Inflammatory macrophage treated with lipopolysaccharide for 1 hour (primary cell): ENCODE data around the gene ZDHHC6.
A peak's percentile ranks its signal among the peaks of the same experiment; 100 is the strongest.
"Not testable (repeated sequence)": the region's sequence is repeated elsewhere in the genome, so short reads cannot be mapped to it uniquely, and the experiment has no call there.

Source experiments
- DNase-seq, 2 donors: peaks; one replicate each; pipeline ENCODE4 v3.0.0-alpha.2; 2020 to 2022

The ZDHHC6 gene

GRCh38 chr10:112388548-112388947 is 58.2 kb downstream of the ZDHHC6 start:
- no peak for DNase-seq

- not testable (repeated sequence) for DNase-seq
These were observed 58.7 kb downstream of the ZDHHC6 start for GRCh38 chr10:112388056-112388455.

- DNase-seq: no peak
These were observed 61.5 kb downstream of the ZDHHC6 start for GRCh38 chr10:112385201-112385600.

- DNase-seq: peak; percentile 50 to 82
These were observed 62.6 kb downstream of the ZDHHC6 start for GRCh38 chr10:112384141-112384540.

GRCh38 chr10:112383325-112383724 is 63.4 kb downstream of the ZDHHC6 start:
- DNase-seq: peak in 1 of 2 donors; percentile 72

GRCh38 chr10:112382515-112383235 is 64.0 kb downstream of the ZDHHC6 start:
- no peak for DNase-seq
